ENCODE data around the gene C19orf33. TPM values are rescaled to one million over a fixed set of nuclear protein-coding genes. Genes with fewer than 3 reads are reported as not detected.

The C19orf33 gene
- total RNA-seq, 1 experiment from 2014 or later = 135 TPM

DNA sequence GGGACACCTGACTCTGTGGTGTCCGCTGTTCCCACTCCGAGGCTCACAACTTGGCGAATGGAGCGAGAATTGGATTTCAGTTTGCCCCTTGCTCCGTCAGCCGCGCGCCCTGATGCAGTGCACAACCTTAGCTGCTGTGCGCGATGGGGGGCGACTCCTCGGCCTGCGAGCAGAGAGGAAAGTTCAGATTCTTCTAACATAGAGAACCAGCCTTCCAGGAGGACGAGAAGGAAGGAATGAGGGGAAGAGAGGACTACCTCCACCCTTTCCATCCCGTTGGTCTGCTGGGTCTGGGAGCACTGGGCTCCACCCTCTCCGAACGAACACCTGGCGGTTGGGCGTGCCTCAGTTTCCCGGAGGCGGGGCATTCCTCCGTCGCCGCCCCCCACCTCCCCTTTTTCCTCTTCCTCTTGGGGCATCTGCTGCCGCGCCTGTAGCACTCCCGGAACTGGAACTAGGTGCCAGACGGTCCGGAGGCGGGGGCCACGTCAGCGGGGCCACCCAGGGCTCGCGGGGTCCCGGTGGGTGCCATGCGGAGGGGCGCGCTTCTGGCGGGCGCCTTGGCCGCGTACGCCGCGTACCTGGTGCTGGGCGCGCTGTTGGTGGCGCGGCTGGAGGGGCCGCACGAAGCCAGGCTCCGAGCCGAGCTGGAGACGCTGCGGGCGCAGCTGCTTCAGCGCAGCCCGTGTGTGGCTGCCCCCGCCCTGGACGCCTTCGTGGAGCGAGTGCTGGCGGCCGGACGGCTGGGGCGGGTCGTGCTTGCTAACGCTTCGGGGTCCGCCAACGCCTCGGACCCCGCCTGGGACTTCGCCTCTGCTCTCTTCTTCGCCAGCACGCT, 15.6 kb downstream of the C19orf33 start, which contains the start of gene KCNK6:
Gene KCNK6 (plus strand): TSS at position 425 of the 838 bp plus-strand sequence. CDS start 106 bp downstream, at position 531.
- H3K4me1 ChIP-seq (ENCODE audit: control insufficient read depth in 1 of 2, insufficient read depth in 2 of 2, low read length in 2 of 2) = peaks cover 15 to 49% of the 10 kb centered on the region in 2 experiments
- ChIA-PET POLR2A (interaction anchor here (1.2 to 2.5 kb wide), 3 partner anchors 15 to 76 kb away, joined by 3 to 10 read pairs (median 4); partner anchors contain the start of genes C19orf33 and CATSPERG), RAD21 (ENCODE audit: low non-redundant PET in 1 of 2, low total read pairs in 2 of 2, uncharacterized antibody in 2 of 2, unreplicated experiment in 2 of 2) (interaction anchor here (0.6 to 1.2 kb wide), 2 partner anchors 16 to 55 kb away, joined by 3 read pairs; partner anchors contain the start of genes CATSPERG (in 1 of the 2) and PSMD8 (in 1 of the 2)), CTCF (interaction anchor here (1.4 to 1.8 kb wide), 2 partner anchors 10 to 76 kb away, joined by 3 read pairs; no protein-coding TSS in a partner anchor)
- peak within 1 kb of the TSS; percentile 78 for H3K9ac ChIP-seq (ENCODE audit: low read length)
- peak within 1 kb of the TSS; percentile 53 to 78 for H3K4me3 ChIP-seq (replicated peaks in 1 of 2; ENCODE audit: low read depth in 1 of 2, low read length in 2 of 2)
- peaks cover 0 to 4% of the 10 kb centered on the region in 2 experiments; a peak in 1 of 4 replicates for H3K36me3 ChIP-seq (ENCODE audit: control insufficient read depth in 1 of 2, insufficient read depth in 2 of 2, low read length in 2 of 2)
- ATAC-seq = peak; percentile 30
- H3K27ac ChIP-seq (ENCODE audit: low read depth, low read length) = peak within 1 kb of the TSS; percentile 83
- peaks cover 40% of the 10 kb centered on the region for H3K79me2 ChIP-seq (ENCODE audit: insufficient read depth, low read length)
- no peak within 1 kb of the TSS for H2AFZ ChIP-seq (ENCODE audit: low read depth, low read length, poor library complexity, severe bottlenecking)
- DNase-seq (ENCODE audit: low read depth, low spot score) = no peak
- H3K9me2 ChIP-seq (ENCODE audit: insufficient read depth) = no peaks in the 10 kb centered on the region
- H3K9me3 ChIP-seq (ENCODE audit: control insufficient read depth in 1 of 2, insufficient read depth in 1 of 2, low read depth in 1 of 2, low read length in 2 of 2) = no peaks in the 10 kb centered on the region
- TF ChIP-seq RAD21 (IDR thresholded peaks at IDR 0.05; ENCODE audit: low read depth) (no peak), SIN3A (IDR thresholded peaks at IDR 0.05; ENCODE audit: low read depth) (peak; percentile 68), CEBPB (IDR thresholded peaks at IDR 0.05; ENCODE audit: low read depth) (no peak), TCF7L2 (IDR thresholded peaks at IDR 0.05; ENCODE audit: borderline replicate concordance, extremely low read depth, insufficient read depth, insufficient read length) (no peak), FOSL1 (IDR thresholded peaks at IDR 0.05; ENCODE audit: low read depth) (no peak), POLR2AphosphoS5 (IDR thresholded peaks at IDR 0.05; ENCODE audit: low read depth, low read length) (peak; percentile 78), POLR2A (IDR thresholded peaks at IDR 0.05; ENCODE audit: borderline replicate concordance, extremely low read depth, insufficient read depth, insufficient read length) (no peak)
- TF ChIP-seq, protein P1, sequence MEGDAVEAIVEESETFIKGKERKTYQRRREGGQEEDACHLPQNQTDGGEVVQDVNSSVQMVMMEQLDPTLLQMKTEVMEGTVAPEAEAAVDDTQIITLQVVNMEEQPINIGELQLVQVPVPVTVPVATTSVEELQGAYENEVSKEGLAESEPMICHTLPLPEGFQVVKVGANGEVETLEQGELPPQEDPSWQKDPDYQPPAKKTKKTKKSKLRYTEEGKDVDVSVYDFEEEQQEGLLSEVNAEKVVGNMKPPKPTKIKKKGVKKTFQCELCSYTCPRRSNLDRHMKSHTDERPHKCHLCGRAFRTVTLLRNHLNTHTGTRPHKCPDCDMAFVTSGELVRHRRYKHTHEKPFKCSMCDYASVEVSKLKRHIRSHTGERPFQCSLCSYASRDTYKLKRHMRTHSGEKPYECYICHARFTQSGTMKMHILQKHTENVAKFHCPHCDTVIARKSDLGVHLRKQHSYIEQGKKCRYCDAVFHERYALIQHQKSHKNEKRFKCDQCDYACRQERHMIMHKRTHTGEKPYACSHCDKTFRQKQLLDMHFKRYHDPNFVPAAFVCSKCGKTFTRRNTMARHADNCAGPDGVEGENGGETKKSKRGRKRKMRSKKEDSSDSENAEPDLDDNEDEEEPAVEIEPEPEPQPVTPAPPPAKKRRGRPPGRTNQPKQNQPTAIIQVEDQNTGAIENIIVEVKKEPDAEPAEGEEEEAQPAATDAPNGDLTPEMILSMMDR (IDR thresholded peaks at IDR 0.05 in 2 of 3, conservative IDR thresholded peaks at IDR 0.05 in 1 of 3; ENCODE audit: borderline replicate concordance in 1 of 3, insufficient read depth in 1 of 3, low read depth in 2 of 3, low read length in 2 of 3) = no peak
- TF ChIP-seq, protein P2, sequence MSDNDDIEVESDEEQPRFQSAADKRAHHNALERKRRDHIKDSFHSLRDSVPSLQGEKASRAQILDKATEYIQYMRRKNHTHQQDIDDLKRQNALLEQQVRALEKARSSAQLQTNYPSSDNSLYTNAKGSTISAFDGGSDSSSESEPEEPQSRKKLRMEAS (IDR thresholded peaks at IDR 0.05) = peak; percentile 53
- H3K4me2 ChIP-seq (ENCODE audit: low read length) = peak within 1 kb of the TSS; percentile 90
- intact Hi-C loops (cut with micrococcal nuclease) = no loop called here
- no peaks in the 10 kb centered on the region for H3K27me3 ChIP-seq (ENCODE audit: insufficient read depth, low read length)
- no TSS peak for BruUV-seq (replicated peaks)
- no peaks in the 10 kb centered on the region for H4K20me1 ChIP-seq (ENCODE audit: insufficient read depth)
